ENCODE data around the gene VBP1.
"Not testable (repeated sequence)": the region's sequence is repeated elsewhere in the genome, so short reads cannot be mapped to it uniquely, and the experiment has no call there.

Gene VBP1, protein sequence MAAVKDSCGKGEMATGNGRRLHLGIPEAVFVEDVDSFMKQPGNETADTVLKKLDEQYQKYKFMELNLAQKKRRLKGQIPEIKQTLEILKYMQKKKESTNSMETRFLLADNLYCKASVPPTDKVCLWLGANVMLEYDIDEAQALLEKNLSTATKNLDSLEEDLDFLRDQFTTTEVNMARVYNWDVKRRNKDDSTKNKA

DNA sequence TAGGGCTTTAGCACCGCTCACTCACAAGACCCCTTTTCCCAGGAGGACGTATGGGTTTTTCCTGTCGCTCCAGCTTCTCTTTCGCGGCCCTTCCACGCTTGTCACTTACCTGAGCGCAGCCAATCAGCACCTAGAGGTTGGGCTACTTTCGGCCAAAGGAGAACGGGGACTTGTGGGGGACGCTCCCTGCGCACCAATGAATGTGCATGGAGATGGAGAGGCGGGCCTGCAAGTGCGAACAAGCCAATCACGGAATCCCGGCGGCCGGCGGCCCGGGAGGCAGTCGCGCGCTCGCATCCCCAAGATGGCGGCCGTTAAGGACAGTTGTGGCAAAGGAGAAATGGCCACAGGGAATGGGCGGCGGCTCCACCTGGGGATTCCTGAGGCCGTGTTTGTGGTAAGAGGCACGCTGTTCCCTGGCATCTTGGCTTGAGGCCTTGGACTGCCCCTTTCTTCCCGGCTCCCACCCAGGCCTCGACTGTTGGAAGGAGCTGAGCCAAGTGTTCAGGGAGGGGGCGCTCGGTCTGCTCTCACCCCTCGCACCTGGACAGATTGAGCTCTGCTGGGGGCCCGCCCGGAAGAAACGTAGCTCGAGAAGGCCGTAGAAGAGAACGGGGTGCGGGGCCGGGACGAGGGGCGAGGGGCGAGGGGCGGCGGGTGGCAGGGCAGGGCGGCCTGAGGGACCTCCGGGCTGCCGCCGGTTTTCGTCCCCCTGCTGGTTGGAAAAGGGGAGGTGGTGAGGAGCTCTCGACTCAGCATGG is at the start of gene VBP1:
Gene VBP1 (plus strand): TSS at position 282 of the 761 bp plus-strand sequence. CDS start 23 bp downstream, at position 305.
- FAIRE-seq, result peak; percentile 81

DNA sequence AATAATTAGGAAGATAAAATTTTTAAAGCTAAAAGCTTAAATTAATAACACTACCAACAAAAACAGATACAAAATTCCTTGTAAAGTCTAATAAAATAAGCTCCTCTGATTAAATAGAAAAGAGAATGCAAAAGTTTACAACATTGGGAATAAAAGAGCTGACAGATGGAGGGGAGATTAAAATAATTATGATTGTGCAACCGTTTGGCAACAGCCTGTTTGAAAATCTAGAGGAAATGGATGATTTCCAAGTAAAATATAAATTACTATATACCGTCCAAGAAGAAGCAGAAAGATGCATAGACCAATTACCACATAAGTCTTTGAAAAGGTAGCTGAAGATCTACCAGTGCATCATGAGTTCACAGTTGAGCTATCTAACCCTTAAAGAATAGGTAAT is 46.4 kb upstream of the VBP1 start:
- FAIRE-seq, result no peak

DNA sequence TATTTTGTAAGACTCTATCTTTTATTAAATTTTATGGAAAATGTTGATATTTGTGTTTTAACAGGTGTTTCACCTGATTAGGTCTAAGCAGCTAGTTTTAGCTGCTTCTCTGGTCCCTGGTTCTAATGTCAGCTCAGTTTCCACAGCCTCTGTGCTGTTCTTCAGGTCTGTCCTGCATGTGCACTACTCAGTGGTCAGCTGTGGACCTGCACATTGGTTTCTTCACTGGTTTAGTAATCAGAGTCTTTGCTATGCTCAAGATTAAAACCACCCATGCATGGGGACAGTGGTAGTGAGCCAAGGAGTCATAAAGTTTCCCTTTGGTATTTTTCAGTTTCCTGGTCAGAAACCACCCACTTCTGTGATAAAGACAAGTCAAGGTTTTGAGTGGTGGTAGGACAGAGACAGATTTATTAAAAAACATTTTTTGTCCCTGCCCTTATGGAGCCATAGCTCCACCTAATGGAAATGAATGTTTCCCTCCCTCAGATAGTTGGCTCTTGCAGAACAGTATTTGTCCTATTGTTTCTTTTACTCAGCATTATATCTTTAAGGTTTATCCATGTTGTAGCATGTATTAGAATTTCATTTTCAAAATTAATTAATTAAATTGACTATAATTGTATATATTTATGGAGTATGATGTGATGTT is 36.8 kb upstream of the VBP1 start:
- FAIRE-seq, result no peak

DNA sequence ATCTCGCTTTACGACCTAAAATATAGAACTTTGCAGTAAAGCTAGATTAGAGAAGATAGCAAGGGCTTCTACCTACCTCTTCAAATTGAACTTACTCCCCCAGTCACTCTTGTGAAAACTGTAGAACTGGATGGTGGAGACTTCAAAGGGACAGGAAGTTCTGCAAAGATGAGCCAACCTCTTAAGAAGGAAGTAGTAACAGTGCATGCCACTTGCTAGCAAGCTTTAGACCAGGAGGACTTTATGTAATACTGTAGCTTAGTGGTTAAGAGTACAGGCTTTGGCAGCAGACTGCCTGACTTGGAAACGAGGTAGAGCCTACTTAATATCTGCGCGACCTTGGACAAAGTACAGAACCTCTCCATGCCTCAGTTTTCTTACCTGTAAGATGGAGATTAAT is 27.5 kb upstream of the VBP1 start:
- FAIRE-seq, result no peak

DNA sequence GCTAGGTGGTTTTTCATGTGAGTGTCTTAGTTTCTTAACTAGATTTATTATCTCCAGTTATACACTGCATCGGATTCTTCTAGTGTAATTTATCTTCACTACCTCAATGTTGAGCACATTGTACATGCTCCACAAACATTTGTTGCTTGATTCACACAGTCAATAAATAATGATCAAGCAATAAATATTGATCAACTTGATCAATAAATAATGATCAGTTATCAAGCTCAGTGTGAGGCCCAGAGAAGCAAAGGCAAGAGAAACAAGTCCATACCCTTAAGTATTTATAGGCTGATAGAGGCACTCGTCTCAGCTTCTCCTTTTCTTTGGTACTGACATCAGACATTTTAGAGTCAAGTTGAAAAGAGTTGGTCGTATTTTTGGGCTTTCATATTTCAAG is 5.1 kb upstream of the VBP1 start:
- FAIRE-seq, result no peak

DNA sequence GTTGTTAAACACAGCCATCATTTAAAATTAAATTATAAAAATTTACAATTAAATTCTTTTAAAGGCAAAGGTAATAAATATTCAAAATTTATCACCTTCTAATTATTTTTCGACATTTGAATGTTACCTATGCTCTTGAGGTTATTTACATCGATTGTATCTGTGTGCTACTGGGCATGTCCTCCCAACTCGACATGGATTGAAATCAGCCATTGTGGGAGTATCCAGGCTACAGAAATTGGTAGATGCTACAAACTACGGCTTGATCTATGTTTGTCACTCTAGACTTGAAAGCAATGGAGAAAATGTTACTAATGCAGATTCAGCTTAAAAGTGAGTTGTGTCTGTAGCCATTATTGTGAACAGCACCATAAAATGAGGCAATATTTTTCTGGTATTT is 2.5 kb upstream of the VBP1 start:
- no peak for FAIRE-seq

DNA sequence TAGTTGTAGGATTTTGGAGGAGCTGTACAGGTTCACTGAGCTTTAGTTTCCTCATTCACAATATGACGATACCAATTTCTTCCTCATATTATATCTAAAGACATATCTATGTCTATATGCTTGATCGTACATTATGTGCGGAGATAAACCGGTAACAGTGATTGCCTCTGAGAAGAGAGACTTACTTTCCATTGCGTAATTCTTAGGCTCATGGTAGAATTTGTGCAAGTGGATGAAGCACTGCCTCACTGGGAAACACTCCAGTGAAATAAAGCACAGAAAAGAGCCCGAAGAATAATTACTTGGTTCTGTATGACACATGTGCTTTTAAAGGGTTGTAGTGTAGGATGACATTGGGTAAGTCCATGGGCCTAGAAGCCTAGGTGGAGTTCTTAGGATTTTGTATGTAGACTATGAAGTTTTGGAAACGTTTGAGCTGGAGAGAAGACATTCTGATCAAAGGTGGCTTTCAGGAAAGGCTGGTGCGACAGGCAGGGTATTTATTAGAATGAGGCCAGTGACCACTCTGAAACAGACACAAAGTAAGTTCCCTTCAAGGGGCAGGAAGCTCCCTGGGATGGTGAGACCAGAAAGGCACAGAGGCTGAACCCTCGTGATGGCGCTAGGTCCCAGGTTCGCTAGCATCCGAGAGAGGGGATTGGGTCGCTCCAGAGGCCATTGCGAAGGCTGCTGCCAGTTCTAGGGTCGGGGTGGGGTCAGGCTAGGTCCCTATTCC is 649 bp upstream of the VBP1 start:
- FAIRE-seq, result no peak

DNA sequence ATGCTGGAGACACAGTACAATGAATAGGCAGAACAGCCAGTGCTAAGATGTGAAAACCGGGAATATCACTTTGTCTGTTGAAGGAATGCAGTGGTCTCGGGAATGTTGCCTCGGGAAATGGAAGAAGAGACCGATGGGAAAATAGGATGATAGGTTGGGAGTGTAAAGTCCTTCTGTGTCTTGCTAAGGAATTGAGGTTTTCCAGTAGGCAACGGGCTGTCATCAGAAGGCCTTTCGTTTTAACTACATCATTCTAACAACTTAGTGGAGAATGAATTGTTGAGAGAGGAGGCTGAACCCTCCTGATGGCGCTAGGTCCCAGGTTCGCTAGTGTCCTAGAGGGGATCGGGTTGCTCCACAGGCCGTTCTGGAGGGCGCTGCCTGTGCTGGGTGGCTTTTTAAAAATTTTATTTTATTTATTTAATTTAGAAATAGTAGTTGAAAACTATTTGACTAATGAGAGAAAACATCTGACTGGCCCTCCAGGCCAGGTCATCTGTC is 730 bp downstream of the VBP1 start:
- FAIRE-seq, result no peak

DNA sequence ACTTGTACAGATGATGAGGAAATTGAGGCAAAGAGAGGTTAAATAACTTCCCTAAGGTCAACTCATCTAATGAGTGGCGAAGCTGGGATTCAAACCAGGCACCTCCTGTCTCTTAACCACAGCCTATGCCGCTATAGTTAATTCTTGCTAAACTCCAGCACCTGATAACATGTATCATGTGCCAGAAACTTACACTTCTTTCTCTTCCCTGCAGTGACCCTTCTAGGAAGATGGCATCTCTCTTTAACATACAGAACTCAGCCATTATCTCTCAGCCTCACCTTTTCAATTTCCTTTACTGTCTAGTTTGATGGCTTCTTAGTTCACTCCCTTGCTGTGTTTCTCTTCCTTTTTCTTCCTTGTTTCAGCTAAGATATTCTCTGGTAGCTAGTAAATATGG is 2.5 kb downstream of the VBP1 start:
- no peak for FAIRE-seq

DNA sequence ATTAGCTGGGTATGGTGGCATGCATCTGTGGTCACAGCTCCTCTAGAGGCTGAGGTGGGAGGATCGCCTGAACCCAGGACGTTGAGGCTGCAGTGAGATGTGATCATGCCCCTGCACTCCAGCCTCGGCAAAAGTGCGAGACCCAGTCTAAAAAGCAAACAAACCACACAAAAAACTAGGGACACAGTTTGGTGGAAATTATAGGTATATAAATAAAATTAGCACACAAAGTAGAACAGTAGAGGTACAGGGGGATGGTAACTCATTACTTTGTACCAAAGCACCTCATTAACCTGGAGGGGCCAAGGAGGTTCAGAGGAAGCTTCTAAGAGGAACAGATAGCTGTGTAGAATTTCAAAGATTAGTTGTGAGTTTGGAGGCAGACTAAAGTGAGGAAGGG is 5.1 kb downstream of the VBP1 start:
- no peak for FAIRE-seq

DNA sequence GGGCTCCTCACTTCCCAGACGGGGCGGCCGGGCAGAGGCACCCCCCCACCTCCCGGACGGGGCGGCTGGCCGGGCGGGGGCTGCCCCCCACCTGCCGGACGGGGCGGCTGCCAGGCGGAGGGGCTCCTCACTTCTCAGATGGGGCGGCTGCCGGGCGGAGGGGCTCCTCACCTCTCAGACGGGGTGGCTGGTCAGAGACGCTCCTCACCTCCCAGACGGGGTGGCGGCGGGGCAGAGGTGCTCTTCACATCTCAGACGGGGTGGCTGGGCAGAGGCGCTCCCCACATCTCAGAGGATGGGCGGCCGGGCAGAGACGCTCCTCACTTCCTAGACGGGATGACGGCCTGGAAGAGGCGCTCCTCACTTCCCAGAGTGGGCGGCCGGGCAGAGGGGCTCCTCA is 7.5 kb downstream of the VBP1 start:
- not testable (repeated sequence) for FAIRE-seq

DNA sequence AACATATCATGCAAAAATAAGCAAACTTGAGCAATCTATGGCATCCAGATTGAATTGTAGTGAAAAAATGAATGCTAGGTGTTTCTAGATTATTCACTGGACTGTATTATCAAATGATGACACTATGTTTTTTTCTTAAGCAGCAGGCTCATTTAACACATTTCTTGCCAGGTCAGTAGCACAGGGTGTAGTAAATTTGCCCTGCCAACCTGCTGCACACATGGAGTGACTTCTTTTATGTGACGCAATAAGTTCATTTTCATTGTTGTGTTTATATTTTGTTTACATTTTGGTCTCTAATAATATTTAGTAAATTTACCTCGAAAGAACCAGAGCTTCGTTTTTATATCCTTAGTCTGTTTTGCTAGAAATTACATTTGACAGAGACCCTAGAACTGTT is 9.5 kb downstream of the VBP1 start:
- FAIRE-seq, result no peak

DNA sequence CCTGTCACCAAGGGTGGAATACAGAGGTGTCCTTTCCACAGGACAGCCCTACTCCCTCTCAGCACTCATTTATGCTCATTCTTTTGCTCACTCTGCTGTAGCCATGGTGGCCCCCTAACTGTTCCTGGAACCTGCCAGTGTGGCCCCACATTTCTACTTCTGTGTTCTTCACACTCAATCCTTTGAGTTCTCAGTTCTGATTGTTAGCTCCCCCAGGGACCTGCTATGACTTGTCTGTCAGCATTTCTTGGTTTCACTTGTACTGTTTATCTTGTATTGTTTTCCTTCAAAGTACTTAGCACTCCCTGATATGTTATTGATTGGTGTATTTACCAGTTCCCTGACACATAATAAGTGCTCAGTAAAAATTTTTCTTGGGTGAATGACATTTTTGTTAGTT is 14.9 kb downstream of the VBP1 start:
- no peak for FAIRE-seq

DNA sequence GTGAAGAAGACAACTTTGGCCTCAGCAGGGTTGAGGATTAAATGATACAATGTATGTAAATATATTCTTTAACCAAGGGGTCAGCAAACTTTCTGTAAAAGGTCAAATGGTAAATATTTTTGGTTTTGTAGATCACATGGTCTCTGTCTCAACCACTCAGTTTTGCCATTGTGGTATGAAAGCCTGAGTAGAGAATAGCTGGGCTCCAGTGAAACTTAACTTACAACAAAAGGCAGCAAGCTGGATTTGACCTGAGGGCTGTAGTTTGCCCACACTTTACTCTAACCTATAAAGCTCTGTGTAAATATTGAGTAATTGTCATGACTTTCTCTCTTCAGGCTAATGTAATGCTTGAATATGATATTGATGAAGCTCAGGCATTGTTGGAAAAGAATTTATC is 19.6 kb downstream of the VBP1 start:
- FAIRE-seq, result no peak

DNA sequence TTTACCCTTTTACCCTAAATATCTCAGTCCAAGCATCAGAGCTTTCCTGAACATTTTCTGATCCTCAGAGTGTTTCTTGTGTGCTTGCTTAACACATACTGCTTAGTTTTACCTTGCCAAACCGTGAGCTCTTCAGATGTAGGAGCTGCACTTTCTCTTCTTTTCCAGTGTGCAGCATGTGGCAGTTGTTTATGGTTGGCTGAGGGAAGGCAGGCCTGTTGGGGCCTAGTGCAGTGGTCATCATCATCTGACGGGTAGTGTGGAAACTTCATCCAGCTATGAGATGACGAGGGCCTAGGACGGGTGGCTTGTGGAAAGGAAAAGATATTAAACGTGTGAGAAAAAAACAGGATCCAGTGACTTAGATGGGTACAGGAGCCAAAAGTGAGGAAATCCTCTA is 21.5 kb downstream of the VBP1 start:
- no peak for FAIRE-seq

DNA sequence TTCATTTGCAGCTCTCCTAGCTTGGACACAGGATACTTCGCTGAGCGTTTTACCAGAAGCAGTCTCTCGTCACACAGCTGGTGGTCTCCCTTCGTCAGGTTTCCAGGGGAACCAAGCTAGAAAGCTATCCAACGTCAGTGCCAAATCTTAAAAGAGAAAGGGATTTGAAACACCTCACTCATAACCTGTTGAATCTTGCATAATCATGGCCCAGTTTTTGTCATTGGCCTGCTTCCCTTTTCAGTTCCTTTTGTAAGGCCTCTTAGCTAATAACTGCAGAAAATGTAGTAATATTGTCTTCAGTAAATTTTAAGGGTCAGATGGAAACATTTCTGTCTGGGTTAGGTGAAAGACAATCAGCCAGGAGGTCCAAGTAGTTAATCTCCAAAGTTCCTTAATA is 26.0 kb downstream of the VBP1 start:
- FAIRE-seq, result no peak

DNA sequence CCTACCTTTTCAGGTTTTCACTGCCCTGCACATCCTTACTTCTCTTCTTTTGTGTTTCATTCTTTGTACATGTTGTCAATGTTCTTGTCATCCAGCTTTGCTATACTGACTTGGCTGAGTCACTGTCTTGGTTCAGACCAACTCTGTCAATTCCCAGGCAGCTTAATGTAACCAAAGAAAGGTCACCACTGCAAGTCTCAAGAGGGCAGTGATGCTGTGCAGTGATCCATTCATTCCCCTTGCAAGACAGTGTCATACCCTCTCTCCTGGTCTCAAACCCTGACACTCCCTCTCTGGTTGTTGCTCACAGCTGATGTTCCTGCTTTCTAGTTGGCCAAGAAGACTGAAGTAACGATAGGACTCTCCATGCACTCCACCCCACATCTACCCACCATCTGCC is 30.5 kb downstream of the VBP1 start:
- no peak for FAIRE-seq

DNA sequence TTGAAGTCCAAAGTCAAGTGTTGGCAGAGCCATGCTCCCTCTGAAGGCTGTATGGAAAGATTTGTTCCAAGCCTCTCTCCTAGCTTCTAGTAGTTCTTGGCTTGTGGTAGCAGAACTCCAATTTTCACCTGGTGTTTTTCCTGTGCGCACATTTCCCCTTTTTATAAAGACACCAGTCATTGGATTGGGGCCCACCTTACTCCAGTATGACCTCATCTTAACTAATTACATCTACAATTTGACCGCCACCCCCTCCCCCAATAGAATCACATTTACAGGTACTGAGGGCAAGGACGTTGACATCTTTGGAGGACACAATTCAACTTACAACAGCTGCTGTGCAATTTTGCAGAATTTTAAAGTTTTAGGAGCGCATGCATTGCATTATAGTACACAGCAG is 31.2 kb downstream of the VBP1 start:
- FAIRE-seq, result no peak

DNA sequence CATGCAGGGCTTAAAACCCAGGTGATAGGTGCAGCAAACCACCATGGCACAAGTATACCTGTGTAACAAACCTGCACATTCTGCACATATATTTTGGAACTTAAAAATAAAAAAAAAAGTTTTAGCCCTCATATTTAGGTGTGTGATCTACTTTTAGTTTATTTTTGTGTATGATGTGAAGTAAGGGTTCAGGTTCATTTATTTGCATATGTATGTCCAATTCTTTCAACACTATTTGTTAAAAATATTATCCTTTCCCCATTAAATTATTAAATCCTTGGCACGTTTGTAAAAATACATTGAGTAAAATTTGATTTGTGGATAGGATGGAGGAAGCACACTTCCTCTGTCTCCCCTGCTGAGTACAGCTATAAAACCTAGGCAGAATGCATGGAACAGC is 35.1 kb downstream of the VBP1 start:
- FAIRE-seq, result no peak

DNA sequence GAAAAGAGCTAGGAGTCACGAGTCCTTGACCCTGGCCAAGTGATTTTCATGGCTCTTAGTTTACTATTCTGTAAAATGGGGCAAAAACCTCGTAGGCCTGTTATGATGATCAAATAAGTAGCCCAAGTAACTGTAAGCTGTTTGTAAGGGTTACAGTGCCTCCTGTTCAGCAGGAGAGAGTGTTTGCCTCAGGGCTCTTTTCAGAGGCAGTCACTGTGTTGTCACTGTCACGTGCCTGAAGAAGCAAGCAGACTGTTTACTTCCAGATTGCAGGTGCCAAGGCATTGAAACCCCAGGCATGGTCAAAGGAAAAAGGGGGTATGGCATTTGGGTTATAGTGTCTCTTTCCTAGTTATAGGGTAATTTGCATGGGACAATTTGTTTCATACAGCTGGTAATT is 43.5 kb downstream of the VBP1 start:
- FAIRE-seq, result no peak

DNA sequence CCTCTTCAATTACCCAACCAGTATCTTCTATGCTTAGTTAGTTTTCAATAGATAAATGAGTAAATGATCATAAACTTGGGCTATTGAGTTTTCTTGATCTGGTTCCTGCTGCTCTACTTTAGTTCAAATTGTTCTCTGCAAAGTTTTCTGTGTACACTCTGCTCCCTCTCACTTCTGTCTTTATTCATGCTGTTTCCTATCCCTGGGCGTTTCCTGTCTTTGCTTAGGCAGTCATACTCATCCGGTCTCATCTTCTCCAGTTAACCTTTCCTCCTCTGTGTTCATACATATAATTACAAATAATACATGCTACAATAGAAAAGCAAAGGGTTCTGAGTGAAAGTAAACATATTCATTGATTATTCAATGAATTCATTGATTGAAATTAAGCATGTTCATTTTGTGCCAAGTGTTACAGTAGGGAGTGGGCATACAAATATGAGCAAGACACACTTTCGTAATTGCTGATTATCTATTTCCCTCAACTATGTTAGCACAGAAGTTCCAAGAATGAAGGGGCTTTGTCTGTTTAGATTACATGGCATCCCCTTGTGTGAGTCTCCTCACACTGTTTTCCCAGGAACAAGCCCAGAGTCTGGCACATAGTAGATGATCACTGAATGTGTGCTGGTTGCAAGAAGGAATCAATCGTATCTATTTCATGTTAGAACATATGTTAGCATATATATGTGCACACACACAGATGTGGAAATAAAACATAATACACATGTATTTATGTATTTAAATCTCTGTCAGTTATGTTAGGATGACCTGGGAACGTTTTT is 46.9 kb downstream of the VBP1 start:
- no peak for FAIRE-seq

DNA sequence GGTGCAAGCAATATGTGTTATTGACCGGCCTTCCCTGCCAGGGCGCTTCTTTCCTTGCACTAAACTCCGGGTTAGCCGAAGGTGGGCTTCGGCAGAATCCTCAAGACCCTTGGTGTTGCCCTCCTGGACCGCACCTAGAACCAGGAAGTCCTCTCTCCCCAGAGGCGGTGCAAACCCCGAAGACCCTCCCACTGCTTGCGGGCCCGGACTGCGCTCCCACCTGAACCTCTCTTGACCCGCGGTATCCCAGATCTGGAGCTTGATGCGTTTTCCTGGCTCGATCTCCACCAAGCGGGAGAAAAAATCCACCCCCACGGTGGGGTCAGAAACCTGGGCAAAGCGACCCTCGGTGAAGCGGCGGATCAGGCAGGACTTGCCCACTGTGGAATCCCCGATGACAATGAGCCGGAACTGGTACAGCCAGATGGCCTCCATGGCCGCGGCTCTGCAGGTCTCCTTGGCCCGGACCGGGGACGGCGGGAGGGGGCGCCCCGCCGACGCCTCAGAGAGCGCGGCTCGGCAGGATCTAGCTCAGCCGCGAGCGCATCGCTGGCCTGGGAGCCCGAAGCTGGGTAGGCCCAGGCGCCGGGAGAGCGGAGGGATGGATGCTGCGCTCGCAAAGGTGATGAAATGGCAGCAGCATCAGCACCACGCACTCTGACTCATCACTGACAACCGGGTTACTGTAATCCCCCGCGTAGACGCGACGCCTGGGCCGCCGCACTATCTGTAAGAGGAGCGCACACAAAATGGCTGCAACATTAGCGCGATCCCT is 47.8 kb downstream of the VBP1 start, which contains the start of gene RAB39B:
Gene RAB39B (minus strand): TSS at position 638 of the 775 bp plus-strand sequence. CDS start 203 bp downstream, at position 435.
- no peak for FAIRE-seq

Data from endometrium (tissue), 2 donors.